GM12874 (cell line): ENCODE measurements around the gene ESRRB.

Source experiments
- CTCF ChIP-seq: IDR thresholded peaks from 2 replicates; pipeline ENCODE4 v1.5.1; 2011; ENCODE audit warnings: low read depth, mild to moderate bottlenecking, control low read depth, low read length, moderate library complexity; ENCODE audit not compliant: insufficient read depth

ESRRB gene

DNA sequence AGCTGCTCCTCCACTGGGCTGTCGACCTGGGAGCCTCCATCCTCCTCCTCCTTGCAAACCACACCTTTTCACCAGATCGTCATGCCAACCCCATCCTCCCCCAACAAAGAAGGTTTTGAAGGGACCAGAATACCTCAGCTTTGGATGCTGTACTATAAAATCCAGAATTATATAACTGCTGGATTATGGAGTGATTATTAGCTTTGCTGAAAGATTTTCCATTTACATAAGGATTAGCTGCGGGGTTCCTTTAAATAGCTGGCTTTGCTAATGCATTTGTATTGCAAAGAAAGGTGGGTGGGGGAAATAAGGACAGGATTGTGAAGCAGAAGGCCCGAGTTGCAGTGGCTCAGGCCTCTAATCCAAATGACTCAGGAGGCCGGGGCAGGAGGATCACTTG lies 36.6 kb downstream of the ESRRB start:
- no peak for TF ChIP-seq CTCF

DNA sequence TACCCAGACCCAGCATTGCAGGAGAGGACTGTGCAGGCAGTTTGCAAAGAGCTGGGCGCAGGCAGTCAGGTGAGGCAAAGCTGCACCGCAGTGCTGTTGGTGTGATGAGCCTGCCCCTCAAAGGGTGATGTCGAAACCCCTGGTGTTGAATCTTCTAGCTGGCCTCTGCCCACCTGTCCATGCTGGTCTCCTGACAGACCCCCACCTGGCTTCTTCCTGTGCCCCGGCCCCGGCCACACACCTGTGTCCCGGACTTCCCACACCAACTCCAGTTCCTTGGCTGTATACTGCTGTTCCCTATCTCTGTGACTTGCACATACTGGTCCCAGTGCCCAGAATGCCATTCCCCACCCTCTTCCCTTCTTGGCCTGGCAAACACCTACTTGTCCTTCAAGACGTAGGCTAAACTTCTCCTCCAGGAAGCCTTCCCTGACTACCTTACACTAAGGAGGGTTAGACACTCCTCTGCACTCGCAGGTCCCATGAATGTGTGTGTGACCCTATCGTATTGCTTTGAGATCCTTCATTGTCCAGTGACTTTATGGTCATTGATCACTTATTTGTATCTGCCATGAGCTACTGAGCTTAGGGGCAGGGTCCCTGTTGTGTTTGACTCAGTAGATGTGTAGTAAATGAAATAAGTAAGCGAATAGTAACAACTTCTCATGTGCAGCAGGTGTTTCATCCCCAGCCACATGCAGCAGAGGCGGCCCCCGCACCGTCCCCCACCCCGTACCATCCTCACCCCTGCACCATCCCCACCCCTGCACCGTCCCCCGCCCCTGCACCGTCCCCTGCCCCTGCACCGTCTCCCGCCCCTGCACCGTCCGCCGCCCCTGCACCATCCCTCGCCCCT lies 37.4 kb downstream of the ESRRB start:
- TF ChIP-seq CTCF, result no peak

DNA sequence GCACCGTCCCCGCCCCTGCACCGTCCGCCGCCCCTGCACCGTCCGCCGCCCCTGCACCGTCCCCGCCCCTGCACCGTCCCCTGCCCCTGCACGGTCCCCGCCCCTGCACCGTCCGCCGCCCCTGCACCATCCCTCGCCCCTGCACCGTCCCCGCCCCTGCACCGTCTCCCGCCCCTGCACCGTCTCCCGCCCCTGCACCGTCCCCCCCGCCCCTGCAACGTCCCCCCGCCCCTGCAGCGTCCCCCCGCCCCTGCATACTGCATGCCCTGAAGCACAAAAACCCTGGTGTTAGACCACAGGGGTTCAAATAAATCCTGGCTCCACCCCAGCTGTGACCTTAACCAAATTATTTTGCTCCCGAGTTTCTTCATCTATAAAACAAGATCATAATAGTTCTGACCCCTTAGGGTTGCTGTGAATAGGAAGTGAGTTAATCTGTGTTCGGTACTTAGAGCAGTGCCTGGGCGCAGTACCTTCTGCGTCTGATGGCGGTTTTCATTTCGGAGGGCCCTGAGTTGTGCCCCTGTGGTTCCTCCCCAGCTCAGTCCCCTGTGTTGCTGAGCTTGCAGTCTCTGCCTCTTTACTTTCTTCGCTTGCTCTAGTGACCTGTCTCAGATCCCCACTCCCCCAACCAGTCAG lies 38.1 kb downstream of the ESRRB start:
- TF ChIP-seq CTCF, result no peak

- no peak for TF ChIP-seq CTCF
Observed at GRCh38 chr14:76419399-76419798, 43.5 kb downstream of the ESRRB start.

DNA sequence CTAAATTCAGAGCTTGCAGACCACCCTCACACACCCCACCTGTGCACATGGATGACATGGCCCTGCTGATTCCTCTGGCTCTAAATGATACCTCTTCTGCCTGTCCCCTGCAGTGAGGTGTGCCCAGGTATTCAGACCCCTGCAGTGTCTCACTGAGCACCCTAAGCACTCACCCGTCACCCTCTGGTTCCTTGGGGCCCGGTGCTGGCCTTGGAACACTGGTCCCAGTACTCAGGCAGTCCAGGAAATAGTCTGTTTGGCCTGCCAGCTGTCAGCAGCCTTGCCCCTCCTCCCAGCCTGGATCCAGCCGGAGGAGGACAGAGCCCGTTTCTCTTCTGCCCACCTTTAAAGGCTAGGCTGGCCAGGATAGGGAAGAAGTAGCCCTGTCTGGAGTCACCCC lies 44.9 kb downstream of the ESRRB start:
- TF ChIP-seq CTCF, result no peak

DNA sequence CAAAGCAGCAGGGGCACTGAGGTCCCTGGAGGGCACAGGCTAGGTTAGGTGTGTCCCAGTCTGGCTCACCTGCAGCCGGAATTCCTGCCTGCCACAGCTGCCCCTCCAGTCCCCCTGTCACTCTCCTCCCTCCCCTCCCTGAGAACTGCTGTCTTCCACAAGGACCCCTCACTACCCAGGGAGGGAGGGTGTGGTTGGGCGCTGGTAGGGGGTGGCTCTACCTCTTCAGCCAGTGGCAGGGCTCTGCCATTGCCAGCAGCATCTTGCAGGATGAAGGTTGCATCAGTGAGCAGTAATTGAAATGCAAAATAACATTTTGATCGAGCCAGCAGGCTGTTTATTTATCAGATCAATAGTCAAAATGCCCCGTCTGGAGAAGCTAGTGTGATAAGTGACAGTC lies 45.7 kb downstream of the ESRRB start:
- no peak for TF ChIP-seq CTCF

DNA sequence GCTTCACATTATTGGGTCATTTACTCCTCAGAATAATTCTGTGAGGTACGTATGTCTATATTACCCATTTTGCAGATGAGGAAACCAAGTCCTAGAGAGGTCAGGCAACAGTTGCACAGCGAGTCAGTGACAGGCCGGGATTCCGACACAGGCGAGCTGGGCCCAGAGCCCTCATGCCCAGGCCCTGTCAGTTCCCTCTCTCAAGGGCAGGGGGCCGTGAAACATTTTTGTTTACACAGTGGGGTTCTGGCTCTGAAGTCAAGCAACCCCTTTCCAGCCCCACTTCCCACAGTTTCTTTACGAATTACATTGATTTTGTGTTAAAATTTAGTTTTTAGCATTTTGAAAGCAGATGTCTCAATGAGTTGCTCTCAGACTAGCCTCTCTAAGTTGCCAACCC lies 46.7 kb downstream of the ESRRB start:
- TF ChIP-seq CTCF, result no peak
